Measurements from ENCODE around the gene ELL.

The ELL gene

DNA sequence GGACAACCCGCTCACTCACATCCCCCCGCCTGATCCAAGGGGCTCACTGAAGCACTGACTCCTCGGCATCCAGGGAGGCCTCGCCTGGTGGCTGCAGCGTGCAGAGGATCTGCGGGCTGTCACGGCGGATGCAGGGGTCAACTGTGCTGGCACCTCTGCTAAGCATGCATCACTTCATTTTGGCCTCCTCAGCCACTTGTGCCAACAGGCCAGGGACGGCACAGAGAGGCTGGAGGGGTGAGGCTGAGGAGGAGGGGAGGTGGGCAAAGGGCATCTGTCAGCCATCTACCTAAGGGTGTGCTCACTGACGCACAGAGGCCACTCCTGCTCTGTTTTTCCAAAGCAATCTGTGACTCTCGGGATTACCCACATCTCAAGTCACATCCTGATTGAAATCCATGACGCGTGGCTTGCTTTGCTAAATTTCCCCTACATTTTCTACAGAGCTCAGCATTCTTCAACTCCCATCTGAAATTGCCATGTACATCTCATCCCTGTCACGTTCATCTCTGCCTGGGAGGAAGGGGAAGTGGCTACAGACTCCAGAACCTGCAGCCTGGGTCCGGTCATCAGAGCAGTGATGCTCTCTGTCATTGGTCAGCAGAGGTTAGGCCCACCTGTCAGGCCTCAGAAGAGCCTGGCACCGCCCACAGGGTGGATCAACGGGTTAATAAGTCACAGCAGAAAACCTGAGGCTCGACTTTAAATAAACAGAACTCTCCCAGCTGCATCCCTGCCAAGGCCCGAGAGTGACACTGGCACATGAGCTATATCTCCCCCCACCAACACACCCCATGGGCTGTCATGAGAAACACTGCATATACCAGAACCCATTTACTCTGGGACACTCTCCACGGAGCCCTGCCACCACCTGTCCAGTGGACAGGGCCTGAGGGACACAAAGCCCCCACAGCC, 17.6 kb downstream of the ELL start (continued):
- TF ChIP-seq ISL1 (CRISPR knock-in tag; IDR thresholded peaks at IDR 0.05): no peak

DNA sequence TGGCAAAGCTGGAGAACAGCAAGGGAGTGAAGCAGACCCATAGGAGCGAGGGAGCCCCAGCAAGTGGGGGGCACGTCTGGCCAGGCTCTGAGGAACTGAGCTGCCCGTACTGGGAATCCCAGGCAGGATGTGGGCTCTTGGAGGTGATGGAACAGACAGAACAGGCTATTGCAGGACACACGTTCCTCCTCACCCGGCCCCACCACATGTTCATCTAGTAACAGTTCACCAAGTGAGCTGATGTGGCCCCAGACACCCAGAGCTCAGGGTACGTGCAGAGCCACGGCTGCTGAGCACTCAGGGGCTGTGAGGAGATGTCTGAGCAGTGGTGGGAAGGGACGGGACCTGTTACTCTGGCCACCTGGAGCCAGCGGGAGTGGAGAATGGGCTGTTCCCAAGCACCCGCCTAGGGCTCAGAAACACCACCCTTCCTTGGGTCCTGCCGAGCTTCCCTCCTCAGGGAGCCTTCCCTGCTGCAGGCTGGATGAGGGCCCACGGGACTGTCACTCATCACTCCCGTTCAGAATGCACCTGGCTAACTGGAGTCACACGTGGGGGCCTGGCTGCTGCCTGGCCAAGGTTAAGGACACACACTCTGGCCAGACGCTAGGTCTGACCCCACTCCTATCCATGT, 18.4 kb downstream of the ELL start:
- no peak for ATAC-seq
- TF ChIP-seq, protein P1, sequence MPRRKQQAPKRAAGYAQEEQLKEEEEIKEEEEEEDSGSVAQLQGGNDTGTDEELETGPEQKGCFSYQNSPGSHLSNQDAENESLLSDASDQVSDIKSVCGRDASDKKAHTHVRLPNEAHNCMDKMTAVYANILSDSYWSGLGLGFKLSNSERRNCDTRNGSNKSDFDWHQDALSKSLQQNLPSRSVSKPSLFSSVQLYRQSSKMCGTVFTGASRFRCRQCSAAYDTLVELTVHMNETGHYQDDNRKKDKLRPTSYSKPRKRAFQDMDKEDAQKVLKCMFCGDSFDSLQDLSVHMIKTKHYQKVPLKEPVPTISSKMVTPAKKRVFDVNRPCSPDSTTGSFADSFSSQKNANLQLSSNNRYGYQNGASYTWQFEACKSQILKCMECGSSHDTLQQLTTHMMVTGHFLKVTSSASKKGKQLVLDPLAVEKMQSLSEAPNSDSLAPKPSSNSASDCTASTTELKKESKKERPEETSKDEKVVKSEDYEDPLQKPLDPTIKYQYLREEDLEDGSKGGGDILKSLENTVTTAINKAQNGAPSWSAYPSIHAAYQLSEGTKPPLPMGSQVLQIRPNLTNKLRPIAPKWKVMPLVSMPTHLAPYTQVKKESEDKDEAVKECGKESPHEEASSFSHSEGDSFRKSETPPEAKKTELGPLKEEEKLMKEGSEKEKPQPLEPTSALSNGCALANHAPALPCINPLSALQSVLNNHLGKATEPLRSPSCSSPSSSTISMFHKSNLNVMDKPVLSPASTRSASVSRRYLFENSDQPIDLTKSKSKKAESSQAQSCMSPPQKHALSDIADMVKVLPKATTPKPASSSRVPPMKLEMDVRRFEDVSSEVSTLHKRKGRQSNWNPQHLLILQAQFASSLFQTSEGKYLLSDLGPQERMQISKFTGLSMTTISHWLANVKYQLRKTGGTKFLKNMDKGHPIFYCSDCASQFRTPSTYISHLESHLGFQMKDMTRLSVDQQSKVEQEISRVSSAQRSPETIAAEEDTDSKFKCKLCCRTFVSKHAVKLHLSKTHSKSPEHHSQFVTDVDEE (CRISPR knock-in tag; IDR thresholded peaks at IDR 0.05): no peak
- TF ChIP-seq CSDC2 (CRISPR knock-in tag; IDR thresholded peaks at IDR 0.05) (no peak), SNAI2 (CRISPR knock-in tag; IDR thresholded peaks at IDR 0.05) (no peak), CREB5 (CRISPR knock-in tag; IDR thresholded peaks at IDR 0.05; ENCODE audit: low read depth) (no peak), ISL1 (CRISPR knock-in tag; IDR thresholded peaks at IDR 0.05) (no peak)

- ATAC-seq: no peak
Measured at GRCh38 chr19:18502638-18503294, 19.1 kb downstream of the ELL start.

GRCh38 chr19:18502246-18502637, 19.6 kb downstream of the ELL start:
- ATAC-seq: no peak
- TF ChIP-seq CSDC2 (CRISPR knock-in tag; IDR thresholded peaks at IDR 0.05) (no peak), ZNF70 (CRISPR knock-in tag; IDR thresholded peaks at IDR 0.05) (no peak), ARNTL (CRISPR knock-in tag; IDR thresholded peaks at IDR 0.05; ENCODE audit: borderline replicate concordance, low read depth) (no peak), ISL1 (CRISPR knock-in tag; IDR thresholded peaks at IDR 0.05) (no peak), POU6F1 (CRISPR knock-in tag; IDR thresholded peaks at IDR 0.05; ENCODE audit: borderline replicate concordance, low read depth) (no peak), BACH2 (CRISPR knock-in tag; IDR thresholded peaks at IDR 0.05; ENCODE audit: borderline replicate concordance) (no peak), ESRRG (CRISPR knock-in tag; IDR thresholded peaks at IDR 0.05) (no peak), CREB5 (CRISPR knock-in tag; IDR thresholded peaks at IDR 0.05; ENCODE audit: low read depth) (no peak), PATZ1 (CRISPR knock-in tag; IDR thresholded peaks at IDR 0.05; ENCODE audit: borderline replicate concordance) (no peak)
- TF ChIP-seq, protein P1 (CRISPR knock-in tag; IDR thresholded peaks at IDR 0.05): no peak
- TF ChIP-seq, protein P2, sequence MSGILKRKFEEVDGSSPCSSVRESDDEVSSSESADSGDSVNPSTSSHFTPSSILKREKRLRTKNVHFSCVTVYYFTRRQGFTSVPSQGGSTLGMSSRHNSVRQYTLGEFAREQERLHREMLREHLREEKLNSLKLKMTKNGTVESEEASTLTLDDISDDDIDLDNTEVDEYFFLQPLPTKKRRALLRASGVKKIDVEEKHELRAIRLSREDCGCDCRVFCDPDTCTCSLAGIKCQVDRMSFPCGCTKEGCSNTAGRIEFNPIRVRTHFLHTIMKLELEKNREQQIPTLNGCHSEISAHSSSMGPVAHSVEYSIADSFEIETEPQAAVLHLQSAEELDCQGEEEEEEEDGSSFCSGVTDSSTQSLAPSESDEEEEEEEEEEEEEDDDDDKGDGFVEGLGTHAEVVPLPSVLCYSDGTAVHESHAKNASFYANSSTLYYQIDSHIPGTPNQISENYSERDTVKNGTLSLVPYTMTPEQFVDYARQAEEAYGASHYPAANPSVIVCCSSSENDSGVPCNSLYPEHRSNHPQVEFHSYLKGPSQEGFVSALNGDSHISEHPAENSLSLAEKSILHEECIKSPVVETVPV (CRISPR knock-in tag; IDR thresholded peaks at IDR 0.05): no peak

More at GRCh38 chr19:18502638-18503294, 19.1 kb downstream of the ELL start:
- no peak for TF ChIP-seq ISL1 (CRISPR knock-in tag; IDR thresholded peaks at IDR 0.05)
- TF ChIP-seq, protein P2 (CRISPR knock-in tag; IDR thresholded peaks at IDR 0.05): no peak
- no peak for TF ChIP-seq TCF4 (CRISPR knock-in tag; IDR thresholded peaks at IDR 0.05; ENCODE audit: borderline replicate concordance)
- TF ChIP-seq ZNF8 (CRISPR knock-in tag; IDR thresholded peaks at IDR 0.05): no peak
- no peak for TF ChIP-seq ZNF565 (CRISPR knock-in tag; conservative IDR thresholded peaks at IDR 0.05; ENCODE audit: low read depth)
- TF ChIP-seq ZNF70 (CRISPR knock-in tag; IDR thresholded peaks at IDR 0.05): no peak
- TF ChIP-seq GLIS3 (CRISPR knock-in tag; IDR thresholded peaks at IDR 0.05): no peak
- no peak for TF ChIP-seq RARB (CRISPR knock-in tag; IDR thresholded peaks at IDR 0.05)
- no peak for TF ChIP-seq ESRRG (CRISPR knock-in tag; IDR thresholded peaks at IDR 0.05)
- no peak for TF ChIP-seq BACH2 (CRISPR knock-in tag; IDR thresholded peaks at IDR 0.05; ENCODE audit: borderline replicate concordance)

Measured in SK-N-SH treated with all-trans-retinoic acid at 6 μM for 48 hours (cell line).